ENCODE data around the gene DNAL4. TPM values are rescaled to one million over a fixed set of nuclear protein-coding genes. Genes with fewer than 3 reads are reported as not detected.

The DNAL4 gene
- total RNA-seq, 1 experiment from 2014 or later: 11.6 TPM

Other genes starting within 250 kb of the DNAL4 start
- gene DMC1, start 224.0 kb downstream of the DNAL4 start, total RNA-seq (2014; rRNA removed; shearing (Covaris generic)): 0.06 TPM in 1 of 2 replicates, not detected in the other
- 0.06 and 0.80 TPM in 2 replicates for gene FAM227A, start 137.8 kb downstream of the DNAL4 start, total RNA-seq (2014; rRNA removed; shearing (Covaris generic))
- gene CBY1, start 137.5 kb downstream of the DNAL4 start, total RNA-seq (2014; rRNA removed; shearing (Covaris generic)): 11.9 and 21.8 TPM in 2 replicates
- gene TOMM22, start 112.2 kb downstream of the DNAL4 start, total RNA-seq (2014; rRNA removed; shearing (Covaris generic)): 70.4 and 79.0 TPM in 2 replicates
- 45.2 and 51.5 TPM in 2 replicates for gene JOSD1, start 93.2 kb downstream of the DNAL4 start, total RNA-seq (2014; rRNA removed; shearing (Covaris generic))
- gene GTPBP1, start 88.2 kb downstream of the DNAL4 start, total RNA-seq (2014; rRNA removed; shearing (Covaris generic)): 16.5 and 23.5 TPM in 2 replicates
- gene SUN2, start 38.1 kb downstream of the DNAL4 start, total RNA-seq (2014; rRNA removed; shearing (Covaris generic)): 64.7 and 89.9 TPM in 2 replicates
- gene NPTXR, start 49.9 kb upstream of the DNAL4 start, total RNA-seq (2014; rRNA removed; shearing (Covaris generic)): 1.5 and 3.7 TPM in 2 replicates
- 25.5 and 32.5 TPM in 2 replicates for gene CBX6, start 78.1 kb upstream of the DNAL4 start, total RNA-seq (2014; rRNA removed; shearing (Covaris generic))
- gene APOBEC3A, start 163.5 kb upstream of the DNAL4 start, total RNA-seq (2014; rRNA removed; shearing (Covaris generic)): not detected in 2 replicates
- 4.5 and 5.1 TPM in 2 replicates for gene APOBEC3B, start 188.2 kb upstream of the DNAL4 start, total RNA-seq (2014; rRNA removed; shearing (Covaris generic))
- 1.2 and 2.7 TPM in 2 replicates for gene APOBEC3C, start 220.1 kb upstream of the DNAL4 start, total RNA-seq (2014; rRNA removed; shearing (Covaris generic))
- gene APOBEC3D, start 227.0 kb upstream of the DNAL4 start, total RNA-seq (2014; rRNA removed; shearing (Covaris generic)): 0.33 and 0.34 TPM in 2 replicates
- gene APOBEC3F, start 246.7 kb upstream of the DNAL4 start, total RNA-seq (2014; rRNA removed; shearing (Covaris generic)): 0.97 and 6.9 TPM in 2 replicates

All from Daoy (cell line).